Esophagus squamous epithelium (tissue), 4 donors: ENCODE measurements around the gene MEGF9.

Source experiments
- CTCF ChIP-seq, 6 experiments: fragments of 450-650 bp in 4 of 6; fragments of 200-600 bp in 2 of 6; sonication (generic) in 2 of 6; IDR thresholded peaks; one replicate each; pipeline ENCODE4 v1.5.1; 2016 to 2019; ENCODE audit warnings: antibody characterized with exemption in 6 of 6, mild to moderate bottlenecking in 4 of 6, moderate library complexity in 4 of 6
- POLR2A ChIP-seq, 4 donors: fragments of 450-650 bp; IDR thresholded peaks; one replicate each; pipeline ENCODE4 v1.6.1; 2017; ENCODE audit warnings: antibody characterized with exemption in 4 of 4, mild to moderate bottlenecking in 4 of 4, moderate library complexity in 3 of 4

GRCh38 chr9:120714846-120715388, 647 bp upstream of the MEGF9 start:
- peak in 1 of 6 experiments; percentile 7 for TF ChIP-seq CTCF (IDR thresholded peaks at IDR 0.05)
- TF ChIP-seq POLR2A (IDR thresholded peaks at IDR 0.05): no peak
